Measurements from ENCODE around the gene SMYD3. TPM values are rescaled to one million over a fixed set of nuclear protein-coding genes. Genes with fewer than 3 reads are reported as not detected.

Gene SMYD3
- total and polyA plus RNA-seq, 10 of the 15 experiments (the other 5 are each of a cell fraction or from before 2014, with no cell fraction given), result 18.3 to 54.0 (median 24.8) TPM

- ATAC-seq (no peak), DNase-seq (ENCODE audit: low read depth, low spot score) (no peak), FAIRE-seq (no peak)
- ChIA-PET POLR2A (no interaction called here), RAD21 (ENCODE audit: unreplicated experiment) (interaction anchor here (1.0 kb wide), 1 partner anchor 128 kb away, joined by 3 read pairs; no protein-coding TSS in a partner anchor), CTCF (interaction anchor here (0.6 to 1.6 kb wide), 2 partner anchors 14 to 254 kb away, joined by 3 to 8 read pairs; no protein-coding TSS in a partner anchor), SMC1A (ENCODE audit: uncharacterized antibody, unreplicated experiment) (interaction anchor here (1.1 to 1.7 kb wide), 6 partner anchors 10 to 24 kb away, joined by 3 to 5 read pairs (median 3); no protein-coding TSS in a partner anchor)
- in situ Hi-C loops (cut with MboI), result no loop called here
- Histone ChIP-seq H3K9me3 (replicated peaks; ENCODE audit: control insufficient read depth, insufficient read depth, low read length) (no peaks in the 10 kb centered on the region), H3K9ac (ENCODE audit: control insufficient read depth, insufficient read depth, low read length) (no peak overlapping the region), H4K20me1 (ENCODE audit: control insufficient read depth, insufficient read depth) (no peaks in the 10 kb centered on the region), H3K4me3 (no peak overlapping the region), H3K79me2 (ENCODE audit: control insufficient read depth, insufficient read depth, low read length) (no peaks in the 10 kb centered on the region), H3K27me3 (replicated peaks in 1 of 2; ENCODE audit: control insufficient read depth in 2 of 2, insufficient read depth in 2 of 2, low read length in 1 of 2) (no peaks in the 10 kb centered on the region), H3K4me2 (ENCODE audit: control insufficient read depth, insufficient read depth) (no peak overlapping the region), H3K27ac (ENCODE audit: control insufficient read depth, insufficient read depth) (no peak overlapping the region), H3K36me3 (ENCODE audit: control insufficient read depth in 2 of 2, insufficient read depth in 2 of 2, low read length in 1 of 2) (no peaks in the 10 kb centered on the region), H2AFZ (ENCODE audit: control insufficient read depth, low read depth, low read length) (no peak overlapping the region), H3K4me1 (ENCODE audit: control insufficient read depth, insufficient read depth, low read length) (no peaks in the 10 kb centered on the region)
- intact Hi-C loops (cut with micrococcal nuclease; ENCODE audit: unreplicated experiment), result no loop called here
- WGBS (ENCODE audit: insufficient coverage, insufficient replicate concordance, low lambda C conversion rate, missing lambda C conversion rate), result 88% methylated on average over 12 of the region's 12 CpGs
- no TSS peak for BruUV-seq (replicated peaks)
- TF ChIP-seq MAX (IDR thresholded peaks at IDR 0.05; ENCODE audit: low read depth, low read length) (no peak), ZBTB11 (CRISPR knock-in tag; IDR thresholded peaks at IDR 0.05) (no peak), SIX5 (IDR thresholded peaks at IDR 0.05; ENCODE audit: low read depth, low read length, severe bottlenecking) (no peak), DPF2 (IDR thresholded peaks at IDR 0.05) (no peak), SPI1 (IDR thresholded peaks at IDR 0.05; ENCODE audit: borderline replicate concordance, insufficient read depth, low read depth, low read length) (no peak), NRF1 (conservative IDR thresholded peaks at IDR 0.05; ENCODE audit: low read depth, low read length) (no peak), HDAC6 (IDR thresholded peaks at IDR 0.05; ENCODE audit: unreplicated experiment) (no peak), POLR2AphosphoS5 (IDR thresholded peaks at IDR 0.05; ENCODE audit: low read length) (no peak), IRF3 (IDR thresholded peaks at IDR 0.05) (no peak), CHD2 (IDR thresholded peaks at IDR 0.05; ENCODE audit: borderline replicate concordance, low read depth, low read length) (no peak), FOXK2 (IDR thresholded peaks at IDR 0.05) (no peak), BMI1 (IDR thresholded peaks at IDR 0.05; ENCODE audit: borderline replicate concordance) (no peak), POLR2AphosphoS2 (IDR thresholded peaks at IDR 0.05; ENCODE audit: low read depth, low read length) (no peak), ZBTB33 (IDR thresholded peaks at IDR 0.05) (no peak), IRF4 (IDR thresholded peaks at IDR 0.05; ENCODE audit: low read depth, low read length) (no peak), ZNF207 (IDR thresholded peaks at IDR 0.05; ENCODE audit: borderline replicate concordance) (no peak), RCOR1 (conservative IDR thresholded peaks at IDR 0.05; ENCODE audit: low read depth, low read length) (no peak)
These were observed 632.0 kb downstream of the SMYD3 start for GRCh38 chr1:245874942-245875580.
